Uterus (tissue), 2 donors: ENCODE data around the gene CSTB.

Experiments used
- POLR2A ChIP-seq, 2 donors: fragments of 450-650 bp; IDR thresholded peaks; one replicate each; pipeline ENCODE4 v1.6.1; 2016; ENCODE audit warnings: antibody characterized with exemption in 2 of 2, mild to moderate bottlenecking in 1 of 2, moderate library complexity in 1 of 2
- TF ChIP-seq, protein P1 (sequence below), 4 experiments: fragments of 200-600 bp in 2 of 4; fragments of 450-650 bp in 2 of 4; sonication (generic) in 2 of 4; IDR thresholded peaks; one replicate each; pipeline ENCODE4 v1.5.1; 2016 to 2019; ENCODE audit warnings: antibody characterized with exemption in 4 of 4, mild to moderate bottlenecking in 2 of 4, moderate library complexity in 1 of 4

DNA sequence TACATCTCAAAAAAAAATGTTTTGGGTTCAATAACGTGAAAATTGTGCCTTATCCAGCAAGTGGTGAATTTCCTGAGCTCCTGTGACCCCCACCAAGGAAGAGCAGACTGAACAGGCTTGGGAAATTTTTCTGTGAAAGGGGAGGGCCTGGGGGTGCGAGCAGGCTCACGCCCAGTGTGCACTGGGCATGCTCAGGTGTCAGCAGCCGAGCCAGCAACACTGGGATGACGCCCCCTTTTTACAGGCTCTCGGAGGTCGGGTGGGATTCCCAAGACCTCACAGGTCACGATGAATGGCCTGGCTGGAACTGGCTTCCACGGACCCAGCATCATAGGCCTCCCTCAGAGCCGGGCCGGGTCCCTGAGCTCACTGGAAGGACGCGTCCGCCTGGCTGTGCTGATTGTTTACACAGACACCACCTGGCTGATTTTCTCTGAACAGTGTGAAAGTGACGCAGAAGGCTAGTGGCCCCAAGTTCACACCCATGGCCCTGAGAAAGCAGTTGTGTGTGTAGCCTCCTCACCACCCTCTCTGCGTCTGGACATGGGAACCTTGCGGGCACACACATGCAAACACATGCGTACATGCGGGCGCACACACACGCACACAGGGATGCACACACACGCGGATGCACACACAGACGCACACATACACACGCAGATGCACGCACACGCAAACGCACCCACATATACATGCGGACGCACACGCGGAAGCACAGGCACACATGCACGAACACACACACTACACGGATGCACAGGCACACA is 9.2 kb downstream of the CSTB start:
- no peak for TF ChIP-seq POLR2A (IDR thresholded peaks at IDR 0.05)
- TF ChIP-seq, protein P1, sequence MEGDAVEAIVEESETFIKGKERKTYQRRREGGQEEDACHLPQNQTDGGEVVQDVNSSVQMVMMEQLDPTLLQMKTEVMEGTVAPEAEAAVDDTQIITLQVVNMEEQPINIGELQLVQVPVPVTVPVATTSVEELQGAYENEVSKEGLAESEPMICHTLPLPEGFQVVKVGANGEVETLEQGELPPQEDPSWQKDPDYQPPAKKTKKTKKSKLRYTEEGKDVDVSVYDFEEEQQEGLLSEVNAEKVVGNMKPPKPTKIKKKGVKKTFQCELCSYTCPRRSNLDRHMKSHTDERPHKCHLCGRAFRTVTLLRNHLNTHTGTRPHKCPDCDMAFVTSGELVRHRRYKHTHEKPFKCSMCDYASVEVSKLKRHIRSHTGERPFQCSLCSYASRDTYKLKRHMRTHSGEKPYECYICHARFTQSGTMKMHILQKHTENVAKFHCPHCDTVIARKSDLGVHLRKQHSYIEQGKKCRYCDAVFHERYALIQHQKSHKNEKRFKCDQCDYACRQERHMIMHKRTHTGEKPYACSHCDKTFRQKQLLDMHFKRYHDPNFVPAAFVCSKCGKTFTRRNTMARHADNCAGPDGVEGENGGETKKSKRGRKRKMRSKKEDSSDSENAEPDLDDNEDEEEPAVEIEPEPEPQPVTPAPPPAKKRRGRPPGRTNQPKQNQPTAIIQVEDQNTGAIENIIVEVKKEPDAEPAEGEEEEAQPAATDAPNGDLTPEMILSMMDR (IDR thresholded peaks at IDR 0.05): no peak
